Activated CD8-positive, alpha-beta memory T cell treated with anti-CD3 and anti-CD28 coated beads for 36 hours (primary cell): ENCODE measurements around the gene ZDHHC14. TPM values are rescaled to one million over a fixed set of nuclear protein-coding genes. Genes with fewer than 3 reads are reported as not detected.

Experiments used
- CTCF ChIA-PET: fragments of 350-600 bp; sonication (Branson Sonifier 250); formaldehyde crosslinking; loops from one replicate; lab custom pipeline; 2021; ENCODE audit warnings: antibody characterized with exemption; lab: Charles Lee
- POLR2A ChIA-PET: fragments of 350-600 bp; sonication (Branson Sonifier 250); formaldehyde crosslinking; loops from one replicate; lab custom pipeline; 2021; ENCODE audit warnings: antibody characterized with exemption; lab: Charles Lee
- total RNA-seq, 2 experiments: library from RNA; stranded (reverse); gene quantifications; one replicate each; pipeline ENCODE4 v1.2.3, GENCODE V29; 2021

The ZDHHC14 gene
- total RNA-seq, 2 experiments from 2014 or later: 6.5 to 7.2 TPM

GRCh38 chr6:157607317-157608109, 226.5 kb downstream of the ZDHHC14 start:
- ChIA-PET CTCF (no interaction called here), POLR2A (no interaction called here)

GRCh38 chr6:157608221-157609075, 227.5 kb downstream of the ZDHHC14 start:
- CTCF ChIA-PET: no interaction called here

DNA sequence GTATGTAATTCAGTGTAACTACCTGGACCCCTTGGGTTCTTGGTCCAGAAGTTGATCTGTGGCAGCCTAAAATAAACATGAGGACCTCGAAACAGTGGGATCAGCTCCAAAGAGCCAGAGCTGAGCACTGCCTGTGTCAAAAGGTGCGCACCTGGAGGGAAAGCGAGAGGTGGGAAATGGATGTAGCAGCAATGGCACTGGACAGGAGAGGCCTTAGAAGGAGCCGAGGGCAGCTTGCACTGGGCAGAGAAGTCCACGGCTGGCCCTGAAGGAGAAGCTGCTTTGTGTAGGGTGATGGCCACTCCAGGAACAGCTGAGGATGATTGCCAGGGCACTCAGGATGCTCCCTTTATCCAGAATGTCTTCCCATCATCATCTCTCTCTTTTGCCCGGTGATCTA, 228.1 kb downstream of the ZDHHC14 start:
- ChIA-PET CTCF (no interaction called here), POLR2A (no interaction called here)

More at GRCh38 chr6:157608221-157609075, 227.5 kb downstream of the ZDHHC14 start:
- POLR2A ChIA-PET: no interaction called here

GRCh38 chr6:157609556-157609955, 228.6 kb downstream of the ZDHHC14 start:
- CTCF ChIA-PET: no interaction called here
- POLR2A ChIA-PET: no interaction called here

GRCh38 chr6:157610451-157610999, 229.5 kb downstream of the ZDHHC14 start:
- POLR2A ChIA-PET: no interaction called here
- CTCF ChIA-PET: no interaction called here

DNA sequence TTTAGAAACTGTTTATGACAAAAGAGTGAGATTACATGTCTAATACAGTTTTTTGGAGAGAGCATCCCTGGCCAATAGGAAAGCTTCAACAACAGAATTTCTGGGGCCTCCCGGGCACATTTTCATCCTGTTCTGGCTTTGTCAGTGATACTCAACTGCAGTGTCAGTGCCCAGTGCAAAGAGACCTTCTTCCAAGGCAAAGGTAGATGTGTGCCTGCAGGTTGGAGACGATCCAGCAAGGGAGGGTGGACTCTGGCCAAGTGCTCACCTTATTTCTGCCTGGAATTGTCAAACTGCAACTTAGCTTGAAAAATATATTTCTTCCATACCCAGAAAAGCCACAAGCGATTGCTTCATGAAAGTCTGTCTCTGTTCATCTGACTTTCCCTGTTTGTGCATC, 230.4 kb downstream of the ZDHHC14 start:
- CTCF ChIA-PET: no interaction called here
- POLR2A ChIA-PET: no interaction called here

GRCh38 chr6:157613011-157613522, 232.1 kb downstream of the ZDHHC14 start:
- ChIA-PET POLR2A (no interaction called here), CTCF (interaction anchor here (0.6 to 1.3 kb wide), 3 partner anchors 58 to 298 kb away, joined by 3 to 5 read pairs (median 4); no protein-coding TSS in a partner anchor)

- ChIA-PET POLR2A (no interaction called here), CTCF (interaction anchor here (0.6 to 1.3 kb wide), 3 partner anchors 57 to 299 kb away, joined by 3 to 5 read pairs (median 4); no protein-coding TSS in a partner anchor)
Measured at GRCh38 chr6:157614026-157614568, 233.1 kb downstream of the ZDHHC14 start.

GRCh38 chr6:157615420-157615769, 234.4 kb downstream of the ZDHHC14 start:
- ChIA-PET POLR2A (no interaction called here), CTCF (no interaction called here)

- ChIA-PET POLR2A (no interaction called here), CTCF (no interaction called here)
Measured at GRCh38 chr6:157615951-157616350, 235.0 kb downstream of the ZDHHC14 start.

GRCh38 chr6:157620944-157621343, 240.0 kb downstream of the ZDHHC14 start:
- CTCF ChIA-PET: no interaction called here
- POLR2A ChIA-PET: no interaction called here

DNA sequence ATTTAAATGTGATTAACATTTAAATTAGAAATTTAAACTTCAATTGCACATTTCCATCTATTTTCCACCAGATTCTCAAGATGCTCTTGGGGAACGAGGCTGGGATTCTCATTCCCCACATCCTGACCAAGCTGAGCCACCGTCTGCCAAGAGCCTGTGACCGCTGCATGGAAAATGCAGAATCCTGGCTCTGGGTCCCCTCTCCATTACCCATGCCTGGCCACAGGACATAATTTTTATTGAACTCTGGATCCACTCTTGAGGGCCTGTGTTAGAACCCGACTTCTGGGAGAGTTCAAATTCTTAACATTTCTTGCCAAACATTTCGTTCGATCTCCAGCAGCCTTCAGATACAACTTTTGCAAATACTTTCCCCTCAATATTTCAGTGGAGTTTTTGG, 240.4 kb downstream of the ZDHHC14 start:
- CTCF ChIA-PET: interaction anchor here (0.7 kb wide), 2 partner anchors 227 kb away, joined by 5 to 7 read pairs; no protein-coding TSS in a partner anchor
- POLR2A ChIA-PET: no interaction called here

DNA sequence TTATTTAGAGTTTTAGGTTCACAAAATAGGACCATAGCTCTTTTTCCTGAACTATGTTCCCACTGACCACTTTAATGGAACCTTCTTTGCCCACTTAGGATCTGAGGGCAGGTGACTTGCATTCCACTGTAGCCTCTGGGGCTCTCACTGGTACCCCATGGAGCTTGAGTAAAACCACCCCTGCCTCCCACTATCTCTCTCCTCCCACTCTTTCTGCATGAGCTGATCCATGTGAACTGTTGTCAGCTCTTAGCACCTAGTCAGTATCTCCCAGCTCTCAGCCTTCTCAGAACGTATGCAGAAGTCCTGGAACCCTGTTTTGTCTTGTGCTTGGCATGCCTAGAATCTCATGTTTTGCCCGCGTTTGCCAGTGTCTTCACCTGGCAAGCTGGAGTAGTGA, 241.4 kb downstream of the ZDHHC14 start:
- POLR2A ChIA-PET: no interaction called here
- CTCF ChIA-PET: interaction anchor here (0.6 kb wide), 1 partner anchor 192 kb away, joined by 4 read pairs; no protein-coding TSS in a partner anchor

- POLR2A ChIA-PET: no interaction called here
Measured at GRCh38 chr6:157625111-157625510, 244.1 kb downstream of the ZDHHC14 start.

DNA sequence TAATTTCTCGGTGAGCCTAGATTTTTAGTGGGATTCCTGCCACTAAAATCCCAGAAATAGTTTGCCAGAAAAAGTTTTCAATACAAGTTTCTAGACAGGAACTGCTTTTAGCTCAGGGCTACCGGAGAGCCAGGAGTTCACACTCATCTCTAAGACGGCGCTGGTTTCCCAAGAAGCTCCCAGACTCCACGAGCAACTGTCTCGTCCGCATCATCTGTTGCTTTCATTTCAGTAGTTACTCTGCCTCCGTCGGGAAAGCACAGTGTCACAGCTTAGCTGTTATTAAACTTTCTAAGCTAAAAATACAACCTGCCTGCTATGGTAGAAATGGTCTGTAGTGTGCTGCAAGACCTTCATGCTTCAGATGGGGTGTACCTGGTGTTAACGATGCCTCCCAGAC, 244.8 kb downstream of the ZDHHC14 start:
- ChIA-PET CTCF (no interaction called here), POLR2A (no interaction called here)

More at GRCh38 chr6:157625111-157625510, 244.1 kb downstream of the ZDHHC14 start:
- CTCF ChIA-PET: no interaction called here

- CTCF ChIA-PET: no interaction called here
- POLR2A ChIA-PET: no interaction called here
Measured at GRCh38 chr6:157627195-157627966, 246.4 kb downstream of the ZDHHC14 start.

DNA sequence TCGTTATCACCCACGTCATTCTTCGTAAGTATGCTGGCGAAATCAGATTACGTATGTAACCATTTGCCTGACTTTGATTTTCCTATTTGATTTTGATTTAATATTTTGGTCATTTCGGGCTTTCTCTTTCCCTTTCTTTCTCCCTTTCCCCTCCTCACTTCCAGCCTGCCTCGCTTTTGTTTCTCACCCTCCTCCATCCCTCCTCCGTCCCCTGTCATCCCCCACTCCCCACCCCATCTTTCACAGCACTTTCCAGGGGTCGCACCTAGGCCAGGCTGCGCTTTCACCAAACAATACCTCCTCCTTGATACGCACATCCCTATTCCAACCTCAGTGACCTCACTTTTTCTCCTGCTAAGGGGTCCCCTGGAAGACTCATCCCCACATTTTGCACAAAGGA, 247.5 kb downstream of the ZDHHC14 start:
- ChIA-PET CTCF (no interaction called here), POLR2A (no interaction called here)

DNA sequence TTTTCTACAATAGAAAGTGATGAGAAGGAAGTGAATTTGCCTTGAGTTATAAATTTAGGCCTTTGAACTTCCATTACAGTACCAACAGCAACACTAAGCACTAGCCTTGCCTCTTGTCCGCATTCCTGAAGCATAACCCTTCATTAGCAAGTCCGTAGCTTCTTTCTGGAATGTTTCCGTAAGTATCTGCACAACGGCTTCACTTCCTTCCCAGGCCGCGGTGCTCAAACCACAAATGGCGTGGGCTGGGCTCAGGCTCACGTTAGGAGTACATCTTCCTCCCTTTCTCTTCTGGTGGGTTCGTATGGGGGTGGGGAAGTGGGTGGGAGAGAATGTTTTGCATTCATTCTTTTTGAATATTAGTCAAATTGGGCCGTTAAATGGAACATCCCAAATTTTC, 248.2 kb downstream of the ZDHHC14 start:
- ChIA-PET CTCF (no interaction called here), POLR2A (no interaction called here)
